ENCODE data around the gene CHMP6. TPM values are rescaled to one million over a fixed set of nuclear protein-coding genes. Genes with fewer than 3 reads are reported as not detected.

CHMP6 gene
- total and polyA plus RNA-seq, 9 of the 15 experiments (the other 6 are each of a cell fraction or from before 2014, with no cell fraction given) = 0.25 to 30.4 (median 13.4) TPM

DNA sequence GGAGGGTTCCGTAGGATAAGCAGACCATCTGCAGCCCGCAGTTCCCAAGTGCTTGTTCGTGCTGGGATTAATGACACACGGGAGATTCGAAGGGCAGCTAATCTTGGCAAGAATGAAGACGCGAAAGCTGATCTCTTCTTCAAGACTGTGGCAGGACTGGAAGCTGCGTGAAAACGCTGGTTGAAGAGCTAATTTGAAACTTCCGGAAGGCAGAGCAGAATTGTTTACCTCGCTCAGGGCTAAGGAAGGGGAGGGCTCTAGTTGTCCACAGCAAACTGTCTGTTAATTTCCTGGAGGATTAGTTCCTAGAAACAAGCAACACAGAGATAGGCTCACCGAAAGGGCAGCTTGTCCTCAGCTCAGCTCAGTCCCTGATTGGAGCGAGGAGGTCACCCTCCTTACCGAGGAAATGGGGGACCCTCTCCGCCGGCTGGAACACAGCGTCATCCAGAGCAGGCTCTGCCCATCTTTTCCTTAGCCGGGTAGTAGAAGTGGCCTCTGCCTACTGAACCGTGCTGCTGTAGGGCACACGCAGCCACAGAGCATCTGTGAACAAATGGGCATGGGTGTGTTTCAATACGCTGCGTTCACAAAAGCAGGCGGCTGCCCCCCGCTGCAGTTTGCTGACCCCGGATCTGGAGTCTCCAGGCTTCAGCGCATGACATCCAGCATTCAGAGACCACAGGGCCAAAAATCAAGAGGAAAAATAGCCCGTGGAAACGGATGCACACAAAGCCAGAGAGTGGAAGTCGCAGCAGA is 26.6 kb downstream of the CHMP6 start (continued):
- no peak for TF ChIP-seq HINFP (tag; conservative IDR thresholded peaks at IDR 0.05; ENCODE audit: low read depth)
- TF ChIP-seq KLF10 (CRISPR knock-in tag; IDR thresholded peaks at IDR 0.05) = no peak
- no peak for TF ChIP-seq MXI1 (IDR thresholded peaks at IDR 0.05; ENCODE audit: low read depth, low read length)
- TF ChIP-seq RFX7 (CRISPR knock-in tag; IDR thresholded peaks at IDR 0.05) = no peak
- TF ChIP-seq BCLAF1 (IDR thresholded peaks at IDR 0.05; ENCODE audit: borderline replicate concordance in 1 of 2, control insufficient read depth in 1 of 2, low read depth in 2 of 2, low read length in 1 of 2) = no peak
- TF ChIP-seq ILK (tag; IDR thresholded peaks at IDR 0.05; ENCODE audit: borderline replicate concordance, low read depth) = no peak
- TF ChIP-seq, protein P1, sequence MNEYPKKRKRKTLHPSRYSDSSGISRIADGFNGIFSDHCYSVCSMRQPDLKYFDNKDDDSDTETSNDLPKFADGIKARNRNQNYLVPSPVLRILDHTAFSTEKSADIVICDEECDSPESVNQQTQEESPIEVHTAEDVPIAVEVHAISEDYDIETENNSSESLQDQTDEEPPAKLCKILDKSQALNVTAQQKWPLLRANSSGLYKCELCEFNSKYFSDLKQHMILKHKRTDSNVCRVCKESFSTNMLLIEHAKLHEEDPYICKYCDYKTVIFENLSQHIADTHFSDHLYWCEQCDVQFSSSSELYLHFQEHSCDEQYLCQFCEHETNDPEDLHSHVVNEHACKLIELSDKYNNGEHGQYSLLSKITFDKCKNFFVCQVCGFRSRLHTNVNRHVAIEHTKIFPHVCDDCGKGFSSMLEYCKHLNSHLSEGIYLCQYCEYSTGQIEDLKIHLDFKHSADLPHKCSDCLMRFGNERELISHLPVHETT (CRISPR knock-in tag; conservative IDR thresholded peaks at IDR 0.05 in 1 of 2, IDR thresholded peaks at IDR 0.05 in 1 of 2) = 0 out of 4 replicates have a peak, but pooled peaks of 1 of the 2 experiments have one; percentile 9
- no peak; the same call in 1 of the 2 replicates for TF ChIP-seq ZNF175 (CRISPR knock-in tag; IDR thresholded peaks at IDR 0.05; ENCODE audit: low read depth)
- TF ChIP-seq SMARCA5 (IDR thresholded peaks at IDR 0.05) = no peak
- TF ChIP-seq TCF7 (IDR thresholded peaks at IDR 0.05; ENCODE audit: borderline replicate concordance) = no peak
- no peak for TF ChIP-seq BRF1 (IDR thresholded peaks at IDR 0.05; ENCODE audit: borderline replicate concordance, extremely low read depth, insufficient read length)
- TF ChIP-seq NR2C2 (CRISPR knock-in tag; IDR thresholded peaks at IDR 0.05) = no peak
- peak; percentile 60 for TF ChIP-seq NR2C2 (tag; IDR thresholded peaks at IDR 0.05)
- no peak for TF ChIP-seq MXD1 (CRISPR knock-in tag; IDR thresholded peaks at IDR 0.05; ENCODE audit: borderline replicate concordance, poor library complexity, severe bottlenecking)
- no peak for TF ChIP-seq ID3 (CRISPR knock-in tag; IDR thresholded peaks at IDR 0.05)
- TF ChIP-seq ID3 (tag; IDR thresholded peaks at IDR 0.05) = no peak
- no peak; the same call in 1 of the 2 replicates for TF ChIP-seq MEF2D (tag; conservative IDR thresholded peaks at IDR 0.05; ENCODE audit: low read depth)
- TF ChIP-seq MBD2 (IDR thresholded peaks at IDR 0.05; ENCODE audit: borderline replicate concordance, low read depth) = peak; percentile 21; the same call in 1 of the 2 replicates
- TF ChIP-seq POLR2H (tag; IDR thresholded peaks at IDR 0.05; ENCODE audit: low read depth) = peak; percentile 87
